ENCODE data around the gene HEXIM2.
A peak's percentile ranks its signal among the peaks of the same experiment; 100 is the strongest.
"Not testable (repeated sequence)": the region's sequence is repeated elsewhere in the genome, so short reads cannot be mapped to it uniquely, and the experiment has no call there.

The HEXIM2 gene

GRCh38 chr17:45171338-45172231 is 9.9 kb downstream of the HEXIM2 start:
- no peak for DNase-seq

- no peak for DNase-seq
These were observed 10.5 kb downstream of the HEXIM2 start for GRCh38 chr17:45172232-45172540.

GRCh38 chr17:45172541-45173286 is 11.0 kb downstream of the HEXIM2 start:
- no peak for DNase-seq

GRCh38 chr17:45175759-45176115 is 14.1 kb downstream of the HEXIM2 start:
- DNase-seq = no peak

GRCh38 chr17:45177563-45177962 is 15.9 kb downstream of the HEXIM2 start:
- DNase-seq = no peak

- no peak for DNase-seq
These were observed 22.5 kb downstream of the HEXIM2 start for GRCh38 chr17:45184144-45184543.

GRCh38 chr17:45186801-45187354 is 25.2 kb downstream of the HEXIM2 start:
- DNase-seq = no peak

- DNase-seq = no peak
These were observed 27.3 kb downstream of the HEXIM2 start for GRCh38 chr17:45189009-45189408.

GRCh38 chr17:45190503-45191255 is 29.0 kb downstream of the HEXIM2 start:
- DNase-seq = peak; percentile 76

GRCh38 chr17:45195424-45195823 is 33.7 kb downstream of the HEXIM2 start:
- DNase-seq = no peak

- no peak for DNase-seq
These were observed 35.4 kb downstream of the HEXIM2 start for GRCh38 chr17:45197108-45197507.

GRCh38 chr17:45197555-45198334 is 36.1 kb downstream of the HEXIM2 start:
- peak; percentile 69 for DNase-seq

- no peak for DNase-seq
These were observed 39.0 kb downstream of the HEXIM2 start for GRCh38 chr17:45200701-45201100.

GRCh38 chr17:45201457-45201856 is 39.8 kb downstream of the HEXIM2 start:
- DNase-seq = no peak

GRCh38 chr17:45201880-45202279 is 40.2 kb downstream of the HEXIM2 start:
- DNase-seq = not testable (repeated sequence)

GRCh38 chr17:45218895-45219661 is 57.4 kb downstream of the HEXIM2 start:
- peak; percentile 88 for DNase-seq
